Endothelial cell of hepatic sinusoid (primary cell): ENCODE data around the gene PKN1.
"Not testable (repeated sequence)": the region's sequence is repeated elsewhere in the genome, so short reads cannot be mapped to it uniquely, and the experiment has no call there.

Experiments used
- in situ Hi-C: cut with HindIII; loops from 2 replicates; pipeline ENCODE4 v1.10.0; 2017; ENCODE audit warnings: low sequenced_read_pairs

PKN1 gene

GRCh38 chr19:14478113-14478545 is 45.0 kb downstream of the PKN1 start:
- in situ Hi-C loops = loop anchor here (5.0 kb wide), 1 partner anchor 66 kb away; no protein-coding TSS in a partner anchor

GRCh38 chr19:14479309-14479974 is 46.3 kb downstream of the PKN1 start:
- in situ Hi-C loops = loop anchor here (5.0 kb wide), 1 partner anchor 67 kb away; no protein-coding TSS in a partner anchor

- in situ Hi-C loops = loop anchor here (5.0 kb wide), 1 partner anchor 68 kb away; no protein-coding TSS in a partner anchor
These were observed 47.0 kb downstream of the PKN1 start for GRCh38 chr19:14479975-14480699.

GRCh38 chr19:14480700-14481079 is 47.6 kb downstream of the PKN1 start:
- in situ Hi-C loops = no loop called here

GRCh38 chr19:14482172-14482941 is 49.3 kb downstream of the PKN1 start:
- in situ Hi-C loops = no loop called here

GRCh38 chr19:14487370-14488125 is 54.4 kb downstream of the PKN1 start:
- in situ Hi-C loops = no loop called here

GRCh38 chr19:14492756-14493337 is 59.7 kb downstream of the PKN1 start:
- in situ Hi-C loops = no loop called here

- in situ Hi-C loops = no loop called here
These were observed 61.3 kb downstream of the PKN1 start for GRCh38 chr19:14494411-14494810.

GRCh38 chr19:14494910-14495671 is 62.0 kb downstream of the PKN1 start:
- in situ Hi-C loops = no loop called here

- in situ Hi-C loops = no loop called here
These were observed 62.5 kb downstream of the PKN1 start for GRCh38 chr19:14495672-14496028.

- in situ Hi-C loops = no loop called here
These were observed 63.1 kb downstream of the PKN1 start, which contains the start of gene GIPC1 for GRCh38 chr19:14496029-14496833. Gene GIPC1, minus strand, starts transcription at chr19:14496127. Its CDS starts 13,151 bp downstream, at chr19:14482976.

- in situ Hi-C loops = no loop called here
These were observed 63.7 kb downstream of the PKN1 start for GRCh38 chr19:14496834-14497227.

- in situ Hi-C loops = no loop called here
These were observed 64.3 kb downstream of the PKN1 start for GRCh38 chr19:14497228-14497921.

GRCh38 chr19:14502334-14503092 is 69.4 kb downstream of the PKN1 start:
- in situ Hi-C loops = no loop called here

GRCh38 chr19:14503285-14503684 is 70.2 kb downstream of the PKN1 start:
- in situ Hi-C loops = no loop called here

- in situ Hi-C loops = not testable (repeated sequence)
These were observed 71.5 kb downstream of the PKN1 start for GRCh38 chr19:14504575-14504974.

GRCh38 chr19:14505488-14506239 is 72.6 kb downstream of the PKN1 start:
- in situ Hi-C loops = no loop called here
